GM12875 (cell line): ENCODE results near the gene LTF.

ENCODE experiments used
- H3K4me3 ChIP-seq: one replicate; pipeline ENCODE4 v1.5.1; 2011; ENCODE audit warnings: low read depth, low read length, control low read depth
- TF ChIP-seq, protein P1 (sequence below): IDR thresholded peaks from 2 replicates; pipeline ENCODE4 v1.5.1; 2011; ENCODE audit warnings: low read depth, mild to moderate bottlenecking, control low read depth, inconsistent platforms, low read length, moderate library complexity, borderline replicate concordance; ENCODE audit not compliant: insufficient read depth

The LTF gene

DNA sequence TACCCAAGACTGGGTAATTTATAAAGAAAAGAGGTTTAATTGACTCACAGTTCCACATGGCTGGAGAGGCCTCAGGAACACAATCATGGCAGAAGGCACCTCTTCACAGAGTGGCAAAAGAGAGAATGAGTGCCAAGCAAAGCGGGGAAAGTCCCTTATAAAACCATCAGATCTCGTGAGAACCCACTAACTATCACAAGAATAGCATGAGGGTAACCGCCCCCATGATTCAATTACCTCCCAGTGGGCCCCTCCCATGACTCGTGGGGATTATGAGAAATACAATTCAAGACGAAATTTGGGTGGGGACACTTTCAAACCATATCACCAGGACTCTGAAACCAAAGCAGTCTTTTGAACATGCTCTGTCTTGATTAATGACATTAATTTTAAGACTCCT lies 40.1 kb upstream of the LTF start:
- H3K4me3 ChIP-seq, result no peak overlapping the region
- TF ChIP-seq, protein P1, sequence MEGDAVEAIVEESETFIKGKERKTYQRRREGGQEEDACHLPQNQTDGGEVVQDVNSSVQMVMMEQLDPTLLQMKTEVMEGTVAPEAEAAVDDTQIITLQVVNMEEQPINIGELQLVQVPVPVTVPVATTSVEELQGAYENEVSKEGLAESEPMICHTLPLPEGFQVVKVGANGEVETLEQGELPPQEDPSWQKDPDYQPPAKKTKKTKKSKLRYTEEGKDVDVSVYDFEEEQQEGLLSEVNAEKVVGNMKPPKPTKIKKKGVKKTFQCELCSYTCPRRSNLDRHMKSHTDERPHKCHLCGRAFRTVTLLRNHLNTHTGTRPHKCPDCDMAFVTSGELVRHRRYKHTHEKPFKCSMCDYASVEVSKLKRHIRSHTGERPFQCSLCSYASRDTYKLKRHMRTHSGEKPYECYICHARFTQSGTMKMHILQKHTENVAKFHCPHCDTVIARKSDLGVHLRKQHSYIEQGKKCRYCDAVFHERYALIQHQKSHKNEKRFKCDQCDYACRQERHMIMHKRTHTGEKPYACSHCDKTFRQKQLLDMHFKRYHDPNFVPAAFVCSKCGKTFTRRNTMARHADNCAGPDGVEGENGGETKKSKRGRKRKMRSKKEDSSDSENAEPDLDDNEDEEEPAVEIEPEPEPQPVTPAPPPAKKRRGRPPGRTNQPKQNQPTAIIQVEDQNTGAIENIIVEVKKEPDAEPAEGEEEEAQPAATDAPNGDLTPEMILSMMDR, result no peak

- H3K4me3 ChIP-seq, result no peak overlapping the region
- TF ChIP-seq, protein P1, result no peak
Measured at GRCh38 chr3:46503200-46503874, 38.6 kb upstream of the LTF start.

DNA sequence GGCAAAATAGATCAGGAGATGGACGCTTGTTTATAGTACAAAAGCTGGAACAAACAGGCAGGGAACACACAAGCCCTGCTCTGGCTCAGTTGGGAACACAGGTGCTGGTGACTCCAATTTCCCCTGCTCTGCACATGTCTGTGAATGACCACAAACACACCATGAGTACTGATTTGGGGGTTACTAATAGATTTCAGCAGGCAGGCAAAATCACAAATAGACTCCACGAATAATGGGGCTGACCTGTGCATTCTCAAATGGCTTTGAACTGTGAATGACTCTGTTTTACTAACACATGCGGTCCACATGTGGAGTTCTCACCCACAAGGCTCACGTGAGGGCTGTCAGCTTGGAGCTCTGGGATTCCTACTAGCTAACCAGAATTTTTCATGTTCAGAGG lies 37.0 kb upstream of the LTF start:
- TF ChIP-seq, protein P1, result no peak
- no peak overlapping the region for H3K4me3 ChIP-seq

- TF ChIP-seq, protein P1, result no peak
- H3K4me3 ChIP-seq, result no peak overlapping the region
Measured at GRCh38 chr3:46500656-46501635, 36.2 kb upstream of the LTF start.

- no peak overlapping the region for H3K4me3 ChIP-seq
- TF ChIP-seq, protein P1, result no peak
Measured at GRCh38 chr3:46498916-46499519, 34.3 kb upstream of the LTF start.

DNA sequence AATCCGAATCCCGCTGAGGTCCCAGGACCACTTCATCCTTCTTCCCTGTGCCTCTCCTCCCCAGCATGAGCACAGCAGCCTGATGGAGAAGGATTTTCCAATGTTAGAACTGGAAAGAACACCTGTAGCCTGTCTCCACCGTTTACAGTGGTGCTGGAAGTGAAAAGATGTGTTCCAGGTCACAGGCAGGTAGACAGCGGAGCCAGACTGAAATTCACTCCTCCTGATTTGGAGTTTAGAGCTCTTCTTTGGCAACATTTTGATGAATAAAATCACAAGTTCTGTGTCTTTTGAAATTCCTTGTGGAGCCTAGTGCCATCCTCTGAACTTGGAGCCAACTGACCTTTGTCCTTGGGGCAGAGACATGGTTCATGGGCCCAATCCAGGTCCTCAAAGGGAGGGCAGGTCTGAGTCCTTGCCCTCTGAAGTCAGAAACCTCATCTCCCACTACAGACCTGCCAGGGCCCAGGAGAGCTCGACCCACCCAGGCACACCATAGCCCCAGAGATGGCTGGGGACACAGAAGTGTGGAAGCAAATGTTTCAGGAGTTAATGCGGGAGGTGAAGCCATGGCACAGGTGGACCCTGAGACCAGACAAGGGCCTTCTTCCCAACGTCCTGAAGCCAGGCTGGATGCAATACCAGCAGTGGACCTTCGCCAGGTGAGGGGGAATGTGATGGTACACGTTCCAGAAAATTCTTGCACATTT lies 33.0 kb upstream of the LTF start, which contains the start of gene RTP3:
Gene RTP3, plus strand, starts transcription at position 421 of the 710 bp plus-strand sequence. Its CDS starts 87 bp downstream, at position 508.
- TF ChIP-seq, protein P1, result no peak
- H3K4me3 ChIP-seq, result no peak within 1 kb of the TSS
